ENCODE results near the gene DHRSX.
"Not testable (repeated sequence)": the region's sequence is repeated elsewhere in the genome, so short reads cannot be mapped to it uniquely, and the experiment has no call there.

The DHRSX gene

GRCh38 chrX:2479420-2479780, 21.4 kb downstream of the DHRSX start:
- Histone ChIP-seq H3K9me3 (ENCODE audit: control insufficient read depth, insufficient read depth, low read length) (no peaks in the 10 kb centered on the region), H3K4me3 (ENCODE audit: low read length) (no peak overlapping the region), H3K79me2 (ENCODE audit: control insufficient read depth, low read length) (peaks cover 67% of the 10 kb centered on the region), H3K36me3 (ENCODE audit: control insufficient read depth, low read length) (peaks cover 7% of the 10 kb centered on the region; the same call in 1 of the 2 replicates), H3K27me3 (ENCODE audit: control insufficient read depth, low read length) (no peaks in the 10 kb centered on the region), H3K27ac (ENCODE audit: low read depth, low read length) (no peak overlapping the region), H3F3A (ENCODE audit: control insufficient read depth, insufficient read depth) (no peaks in the 10 kb centered on the region), H3K9me2 (replicated peaks; ENCODE audit: control insufficient read depth, low read length) (no peaks in the 10 kb centered on the region), H4K20me1 (ENCODE audit: control insufficient read depth, insufficient read depth, low read depth, low read length) (peaks cover 5% of the 10 kb centered on the region; the same call in 1 of the 2 replicates), H3K4me1 (ENCODE audit: control insufficient read depth, low read length) (no peaks in the 10 kb centered on the region), H3K4me2 (ENCODE audit: low read length) (no peak overlapping the region)
- TF ChIP-seq, protein P1, sequence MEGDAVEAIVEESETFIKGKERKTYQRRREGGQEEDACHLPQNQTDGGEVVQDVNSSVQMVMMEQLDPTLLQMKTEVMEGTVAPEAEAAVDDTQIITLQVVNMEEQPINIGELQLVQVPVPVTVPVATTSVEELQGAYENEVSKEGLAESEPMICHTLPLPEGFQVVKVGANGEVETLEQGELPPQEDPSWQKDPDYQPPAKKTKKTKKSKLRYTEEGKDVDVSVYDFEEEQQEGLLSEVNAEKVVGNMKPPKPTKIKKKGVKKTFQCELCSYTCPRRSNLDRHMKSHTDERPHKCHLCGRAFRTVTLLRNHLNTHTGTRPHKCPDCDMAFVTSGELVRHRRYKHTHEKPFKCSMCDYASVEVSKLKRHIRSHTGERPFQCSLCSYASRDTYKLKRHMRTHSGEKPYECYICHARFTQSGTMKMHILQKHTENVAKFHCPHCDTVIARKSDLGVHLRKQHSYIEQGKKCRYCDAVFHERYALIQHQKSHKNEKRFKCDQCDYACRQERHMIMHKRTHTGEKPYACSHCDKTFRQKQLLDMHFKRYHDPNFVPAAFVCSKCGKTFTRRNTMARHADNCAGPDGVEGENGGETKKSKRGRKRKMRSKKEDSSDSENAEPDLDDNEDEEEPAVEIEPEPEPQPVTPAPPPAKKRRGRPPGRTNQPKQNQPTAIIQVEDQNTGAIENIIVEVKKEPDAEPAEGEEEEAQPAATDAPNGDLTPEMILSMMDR (IDR thresholded peaks at IDR 0.05; ENCODE audit: low read depth, low read length, poor library complexity, severe bottlenecking), result no peak
- TF ChIP-seq EZH2phosphoT487 (IDR thresholded peaks at IDR 0.05; ENCODE audit: borderline replicate concordance, low read length), result no peak

GRCh38 chrX:2478546-2479419, 22.0 kb downstream of the DHRSX start:
- Histone ChIP-seq H3F3A (ENCODE audit: control insufficient read depth, insufficient read depth) (no peaks in the 10 kb centered on the region), H3K9me3 (ENCODE audit: control insufficient read depth, insufficient read depth, low read length) (no peaks in the 10 kb centered on the region), H3K27ac (ENCODE audit: low read depth, low read length) (no peak overlapping the region), H3K4me3 (ENCODE audit: low read length) (no peak overlapping the region), H3K9me2 (replicated peaks; ENCODE audit: control insufficient read depth, low read length) (no peaks in the 10 kb centered on the region), H3K36me3 (ENCODE audit: control insufficient read depth, low read length) (peaks cover 3% of the 10 kb centered on the region; the same call in 1 of the 2 replicates), H4K20me1 (ENCODE audit: control insufficient read depth, insufficient read depth, low read depth, low read length) (peaks cover 5% of the 10 kb centered on the region; the same call in 1 of the 2 replicates), H3K27me3 (ENCODE audit: control insufficient read depth, low read length) (no peaks in the 10 kb centered on the region), H3K4me1 (ENCODE audit: control insufficient read depth, low read length) (no peaks in the 10 kb centered on the region), H3K79me2 (ENCODE audit: control insufficient read depth, low read length) (peaks cover 67% of the 10 kb centered on the region), H3K4me2 (ENCODE audit: low read length) (no peak overlapping the region)
- no peak for TF ChIP-seq EZH2phosphoT487 (IDR thresholded peaks at IDR 0.05; ENCODE audit: borderline replicate concordance, low read length)
- TF ChIP-seq, protein P1 (IDR thresholded peaks at IDR 0.05; ENCODE audit: low read depth, low read length, poor library complexity, severe bottlenecking), result no peak

GRCh38 chrX:2477313-2477712, 23.5 kb downstream of the DHRSX start:
- not testable (repeated sequence) for H3K4me1 ChIP-seq (ENCODE audit: control insufficient read depth, low read length); H3K4me3 ChIP-seq (ENCODE audit: low read length); H3F3A ChIP-seq (ENCODE audit: control insufficient read depth, insufficient read depth); H4K20me1 ChIP-seq (ENCODE audit: control insufficient read depth, insufficient read depth, low read depth, low read length); H3K27ac ChIP-seq (ENCODE audit: low read depth, low read length); H3K9me3 ChIP-seq (ENCODE audit: control insufficient read depth, insufficient read depth, low read length); H3K4me2 ChIP-seq (ENCODE audit: low read length); H3K36me3 ChIP-seq (ENCODE audit: control insufficient read depth, low read length); H3K27me3 ChIP-seq (ENCODE audit: control insufficient read depth, low read length); H3K9me2 ChIP-seq (replicated peaks; ENCODE audit: control insufficient read depth, low read length)
- H3K79me2 ChIP-seq (ENCODE audit: control insufficient read depth, low read length), result peaks cover 62% of the 10 kb centered on the region
